ENCODE data around the gene TMEM119. TPM values are rescaled to one million over a fixed set of nuclear protein-coding genes. Genes with fewer than 3 reads are reported as not detected.
A peak's percentile ranks its signal among the peaks of the same experiment; 100 is the strongest.
"Not testable (repeated sequence)": the region's sequence is repeated elsewhere in the genome, so short reads cannot be mapped to it uniquely, and the experiment has no call there.

TMEM119 gene
- total and polyA plus RNA-seq, 2 experiments from 2014 or later = 55.5 to 93.2 TPM

- no peak for DNase-seq
- in situ Hi-C loops (cut with MboI) = no loop called here
- no peak overlapping the region for H3K27ac ChIP-seq
- no peaks in the 10 kb centered on the region for H3K9me3 ChIP-seq (ENCODE audit: low read depth)
- 97% methylated on average over 10 of the region's 10 CpGs for WGBS, 2 experiments (ENCODE audit: low coverage in 1 of 2, low lambda C conversion rate in 2 of 2, missing lambda C conversion rate in 2 of 2)
- no peaks in the 10 kb centered on the region for H3K9me2 ChIP-seq (ENCODE audit: insufficient read depth)
- peaks cover 35% of the 10 kb centered on the region for H3K79me2 ChIP-seq (ENCODE audit: insufficient read depth)
- H3K4me3 ChIP-seq = no peak overlapping the region
- no peaks in the 10 kb centered on the region for H3K36me3 ChIP-seq (ENCODE audit: low read depth)
- no peak overlapping the region for H3K4me2 ChIP-seq (ENCODE audit: unreplicated experiment)
- TF ChIP-seq EZH2phosphoT487 (IDR thresholded peaks at IDR 0.05; ENCODE audit: insufficient read depth, low read depth) (no peak), EZH2 (IDR thresholded peaks at IDR 0.05; ENCODE audit: insufficient read depth, poor library complexity, severe bottlenecking) (no peak)
- H4K20me1 ChIP-seq (ENCODE audit: insufficient read depth) = no peaks in the 10 kb centered on the region
- H3F3A ChIP-seq (ENCODE audit: insufficient read depth) = no peaks in the 10 kb centered on the region; the same call in 1 of the 2 replicates
- H3K4me1 ChIP-seq (ENCODE audit: insufficient read depth) = peaks cover 19% of the 10 kb centered on the region
- H3K27me3 ChIP-seq (replicated peaks; ENCODE audit: insufficient read depth) = no peaks in the 10 kb centered on the region
- H3K9ac ChIP-seq = no peak overlapping the region
- 0 out of 2 replicates have a peak overlapping the region, but pooled peaks have one; percentile 20 for H2AFZ ChIP-seq
Measured at GRCh38 chr12:108594323-108594903, 3.5 kb downstream of the TMEM119 start.

GRCh38 chr12:108592033-108592909 lies 5.6 kb downstream of the TMEM119 start:
- Histone ChIP-seq H2AFZ (no peak overlapping the region), H3K4me2 (ENCODE audit: unreplicated experiment) (no peak overlapping the region), H3K9ac (no peak overlapping the region), H3K4me3 (no peak overlapping the region), H3K36me3 (ENCODE audit: low read depth) (no peaks in the 10 kb centered on the region), H3K79me2 (ENCODE audit: insufficient read depth) (peaks cover 34% of the 10 kb centered on the region), H3K4me1 (ENCODE audit: insufficient read depth) (peaks cover 28% of the 10 kb centered on the region), H3F3A (ENCODE audit: insufficient read depth) (no peaks in the 10 kb centered on the region), H3K27me3 (replicated peaks; ENCODE audit: insufficient read depth) (no peaks in the 10 kb centered on the region), H3K9me3 (ENCODE audit: low read depth) (no peaks in the 10 kb centered on the region), H3K27ac (no peak overlapping the region), H3K9me2 (ENCODE audit: insufficient read depth) (no peaks in the 10 kb centered on the region), H4K20me1 (ENCODE audit: insufficient read depth) (no peaks in the 10 kb centered on the region)
- in situ Hi-C loops (cut with MboI) = no loop called here
- DNase-seq = no peak
- 89 to 91% methylated on average over 24 to 25 of the region's 25 CpGs for WGBS, 2 experiments (ENCODE audit: low coverage in 1 of 2, low lambda C conversion rate in 2 of 2, missing lambda C conversion rate in 2 of 2)
- no peak for TF ChIP-seq EZH2phosphoT487 (IDR thresholded peaks at IDR 0.05; ENCODE audit: insufficient read depth, low read depth)
- TF ChIP-seq EZH2 (IDR thresholded peaks at IDR 0.05; ENCODE audit: insufficient read depth, poor library complexity, severe bottlenecking) = no peak

- in situ Hi-C loops (cut with MboI) = no loop called here
- Histone ChIP-seq H3K9ac (no peak overlapping the region), H3K4me2 (ENCODE audit: unreplicated experiment) (no peak overlapping the region), H3K9me2 (ENCODE audit: insufficient read depth) (no peaks in the 10 kb centered on the region), H2AFZ (no peak overlapping the region), H3F3A (ENCODE audit: insufficient read depth) (no peaks in the 10 kb centered on the region), H3K4me1 (ENCODE audit: insufficient read depth) (peaks cover 20% of the 10 kb centered on the region), H3K4me3 (no peak overlapping the region), H4K20me1 (ENCODE audit: insufficient read depth) (no peaks in the 10 kb centered on the region), H3K36me3 (ENCODE audit: low read depth) (no peaks in the 10 kb centered on the region), H3K9me3 (ENCODE audit: low read depth) (no peaks in the 10 kb centered on the region), H3K79me2 (ENCODE audit: insufficient read depth) (peaks cover 26% of the 10 kb centered on the region), H3K27me3 (replicated peaks; ENCODE audit: insufficient read depth) (no peaks in the 10 kb centered on the region), H3K27ac (no peak overlapping the region)
- DNase-seq = no peak
- WGBS, 2 experiments (ENCODE audit: low coverage in 1 of 2, low lambda C conversion rate in 2 of 2, missing lambda C conversion rate in 2 of 2) = 82 to 86% methylated on average over 12 to 22 of the region's 22 CpGs
- TF ChIP-seq EZH2 (IDR thresholded peaks at IDR 0.05; ENCODE audit: insufficient read depth, poor library complexity, severe bottlenecking) = no peak
- TF ChIP-seq EZH2phosphoT487 (IDR thresholded peaks at IDR 0.05; ENCODE audit: insufficient read depth, low read depth) = no peak
Measured at GRCh38 chr12:108591267-108591980, 6.5 kb downstream of the TMEM119 start.

- H3K9ac ChIP-seq; H3K27me3 ChIP-seq (replicated peaks; ENCODE audit: insufficient read depth); in situ Hi-C loops (cut with MboI); DNase-seq; H2AFZ ChIP-seq; H3K36me3 ChIP-seq (ENCODE audit: low read depth); H3K4me3 ChIP-seq; H4K20me1 ChIP-seq (ENCODE audit: insufficient read depth); H3K9me3 ChIP-seq (ENCODE audit: low read depth); H3K4me2 ChIP-seq (ENCODE audit: unreplicated experiment); H3K9me2 ChIP-seq (ENCODE audit: insufficient read depth); H3K27ac ChIP-seq; H3F3A ChIP-seq (ENCODE audit: insufficient read depth): not testable (repeated sequence)
- Histone ChIP-seq H3K4me1 (ENCODE audit: insufficient read depth) (peaks cover 11% of the 10 kb centered on the region), H3K79me2 (ENCODE audit: insufficient read depth) (peaks cover 16% of the 10 kb centered on the region)
- 98 to 100% methylated on average over 9 of the region's 9 CpGs for WGBS, 2 experiments (ENCODE audit: low coverage in 1 of 2, low lambda C conversion rate in 2 of 2, missing lambda C conversion rate in 2 of 2)
Measured at GRCh38 chr12:108590463-108590862, 7.4 kb downstream of the TMEM119 start.

Measured in GM23248 (cell line).